ENCODE results near the gene ATIC. TPM values are rescaled to one million over a fixed set of nuclear protein-coding genes. Genes with fewer than 3 reads are reported as not detected.

ATIC gene
- total and polyA plus RNA-seq, 2 of the 8 experiments (the other 6 are each of a cell fraction or from before 2014, with no cell fraction given) = 139 to 319 TPM

GRCh38 chr2:215363461-215364156 lies 51.8 kb downstream of the ATIC start:
- ChIA-PET POLR2A (ENCODE audit: partially characterized antibody) (no interaction called here), CTCF (ENCODE audit: partially characterized antibody) (interaction anchor here (0.6 kb wide), 1 partner anchor 568 kb away, joined by 3 read pairs; no protein-coding TSS in a partner anchor)
- Histone ChIP-seq H3K27me3 (replicated peaks in 1 of 4; ENCODE audit: control insufficient read depth in 3 of 4, extremely low read depth in 1 of 4, insufficient read depth in 3 of 4, low read length in 3 of 4) (no peaks in the 10 kb centered on the region), H3K23ac (ENCODE audit: insufficient read length) (no peak overlapping the region), H3K4me3 (ENCODE audit: extremely low read depth in 1 of 4, insufficient read depth in 2 of 4, low read depth in 3 of 4, low read length in 4 of 4) (no peak overlapping the region), H3K56ac (replicated peaks; ENCODE audit: insufficient read length, low read depth, low read length) (no peak overlapping the region), H2BK15ac (ENCODE audit: low read length) (no peak overlapping the region), H2BK12ac (ENCODE audit: low read depth, low read length) (no peak overlapping the region), H3K27ac (ENCODE audit: low read depth, low read length) (no peak overlapping the region), H3K9ac (replicated peaks in 1 of 4; ENCODE audit: extremely low read depth in 1 of 4, low read depth in 3 of 4, low read length in 3 of 4) (no peak overlapping the region), H2AFZ (ENCODE audit: low read length) (no peak overlapping the region), H3K4me2 (ENCODE audit: insufficient read depth in 1 of 2, low read depth in 2 of 2, low read length in 2 of 2) (no peak overlapping the region), H2BK5ac (ENCODE audit: low read depth, low read length) (no peak overlapping the region), H2BK120ac (replicated peaks; ENCODE audit: low read depth, low read length) (no peak overlapping the region), H3K79me2 (ENCODE audit: control insufficient read depth in 1 of 2, insufficient read depth in 2 of 2, low read length in 2 of 2) (no peaks in the 10 kb centered on the region), H3K18ac (ENCODE audit: extremely low read depth, low read length) (no peak overlapping the region), H2AK5ac (ENCODE audit: low read depth, low read length) (no peak overlapping the region), H4K91ac (replicated peaks; ENCODE audit: insufficient read length, low read length) (no peak overlapping the region), H3K4ac (replicated peaks; ENCODE audit: insufficient read length, low read depth, low read length) (no peak overlapping the region), H3K23me2 (ENCODE audit: low read depth, low read length) (no peaks in the 10 kb centered on the region), H2BK20ac (ENCODE audit: low read length) (no peak overlapping the region), H4K20me1 (replicated peaks in 1 of 2; ENCODE audit: control insufficient read depth in 1 of 2, insufficient read depth in 2 of 2, low read length in 2 of 2) (no peaks in the 10 kb centered on the region), H3K4me1 (replicated peaks in 1 of 4; ENCODE audit: control insufficient read depth in 3 of 4, insufficient read depth in 4 of 4, low read length in 3 of 4) (no peaks in the 10 kb centered on the region), H3K79me1 (ENCODE audit: low read depth, low read length) (no peaks in the 10 kb centered on the region), H4K8ac (ENCODE audit: extremely low read depth, insufficient read depth, low read length) (no peak overlapping the region), H3K9me3 (ENCODE audit: insufficient read depth in 2 of 2, low read depth in 1 of 2, low read length in 1 of 2) (no peaks in the 10 kb centered on the region), H4K5ac (ENCODE audit: insufficient read length, low read depth, low read length) (no peak overlapping the region), H3K36me3 (ENCODE audit: control insufficient read depth in 2 of 4, insufficient read depth in 4 of 4, low read length in 3 of 4) (peaks cover 0 to 65% (median 14%) of the 10 kb centered on the region in 4 experiments; a peak in 6 of 8 replicates), H3K14ac (ENCODE audit: insufficient read length) (no peak overlapping the region)
- TF ChIP-seq CTBP2 (IDR thresholded peaks at IDR 0.05; ENCODE audit: borderline replicate concordance, insufficient read depth, insufficient read length, low read length) (no peak), PHF8 (conservative IDR thresholded peaks at IDR 0.05; ENCODE audit: low read depth, low read length) (no peak), SIRT6 (IDR thresholded peaks at IDR 0.05; ENCODE audit: low read length) (no peak), JUND (IDR thresholded peaks at IDR 0.05; ENCODE audit: low read length) (no peak)
- DNase-seq (ENCODE audit: low read depth in 1 of 2, low spot score in 2 of 2) (no peak), FAIRE-seq (no peak)
- WGBS, 2 experiments (ENCODE audit: extremely low coverage in 1 of 2, insufficient coverage in 1 of 2, insufficient read length in 1 of 2, insufficient replicate concordance in 2 of 2, low coverage in 1 of 2, low lambda C conversion rate in 2 of 2, missing lambda C conversion rate in 1 of 2) = 91% methylated on average over 2 of the region's 2 CpGs; no CpG with 5 or more reads in 1 of the 2 experiments
